Activated T-cell treated with anti-CD3 and anti-CD28 coated beads, Interleukin-2, amount 50 U/mL, for 24 hours (primary cell): ENCODE results near the gene RIPK1.
"Not testable (repeated sequence)": the region's sequence is repeated elsewhere in the genome, so short reads cannot be mapped to it uniquely, and the experiment has no call there.

Experiments used
- DNase-seq: peaks from one replicate; pipeline ENCODE4 v3.0.0-alpha.2; 2020
- H3K27ac Mint-ChIP-seq: 2 replicates; pipeline ENCODE4 v1.8.0; 2020; ENCODE audit warnings: mild to moderate bottlenecking, mixed read lengths
- H3K27me3 Mint-ChIP-seq: 2 replicates; pipeline ENCODE4 v1.8.0; 2020; ENCODE audit warnings: mixed read lengths
- H3K36me3 Mint-ChIP-seq: 2 replicates; pipeline ENCODE4 v1.8.0; 2020; ENCODE audit warnings: low read depth, mixed read lengths
- H3K4me1 Mint-ChIP-seq: 2 replicates; pipeline ENCODE4 v1.8.0; 2020; ENCODE audit warnings: low read depth, mixed read lengths
- H3K4me3 Mint-ChIP-seq: 2 replicates; pipeline ENCODE4 v1.8.0; 2020; ENCODE audit warnings: mild to moderate bottlenecking, moderate library complexity, mixed read lengths
- H3K9me3 Mint-ChIP-seq: 2 replicates; pipeline ENCODE4 v1.8.0; 2020; ENCODE audit warnings: mixed read lengths

The RIPK1 gene

DNA sequence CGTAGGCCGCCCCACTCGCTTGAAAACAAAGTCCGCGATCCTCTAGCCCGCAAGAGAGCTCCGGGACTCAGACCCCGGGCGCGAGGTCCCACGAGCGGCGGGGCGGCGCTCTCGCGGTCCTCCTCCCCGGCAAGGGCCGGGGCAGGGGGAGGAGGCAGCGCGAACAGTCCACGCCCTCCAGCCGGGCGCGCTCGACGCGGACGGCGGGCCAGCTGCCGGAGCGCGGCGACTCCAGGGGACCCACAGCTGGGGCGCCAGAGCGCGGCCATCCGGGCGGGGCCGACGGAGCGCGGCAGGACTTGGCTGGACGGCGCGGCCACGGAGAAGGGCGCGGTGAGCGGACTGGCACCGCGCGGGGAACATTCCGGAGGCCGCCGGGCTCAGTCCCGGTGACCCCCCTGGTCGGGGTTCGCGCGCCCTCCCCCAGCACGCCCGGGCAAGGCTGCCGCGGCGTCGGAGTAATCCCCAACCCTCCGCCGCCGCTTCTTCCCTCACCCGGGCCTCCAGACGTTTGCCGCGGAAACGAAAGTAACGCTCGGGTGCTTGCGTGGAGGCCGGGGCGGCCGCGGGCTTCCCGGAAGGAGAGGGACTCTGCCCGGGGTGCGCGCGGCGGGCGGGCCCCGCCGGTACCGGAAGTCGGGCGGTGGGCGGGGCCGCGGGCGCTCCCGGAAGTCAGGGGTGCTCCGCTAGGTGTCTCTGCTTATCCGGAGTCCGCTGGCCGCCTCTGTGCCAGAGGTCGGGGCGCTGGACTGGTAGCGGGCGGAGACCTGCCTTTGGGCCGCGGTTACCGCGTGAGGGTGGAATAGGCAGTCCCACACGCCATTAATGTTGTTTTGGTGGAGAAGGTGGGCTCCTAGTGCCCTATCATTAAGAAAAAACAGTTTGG lies at the start of gene RIPK1:
RIPK1 (plus strand) TSS at position 166 of the 886 bp plus-strand sequence. CDS start 8,330 bp downstream, outside the sequence.
- Mint-ChIP-seq H3K4me1 (peaks cover 64% of the 10 kb centered on the region), H3K4me3 (peak within 1 kb of the TSS; percentile 94), H3K36me3 (peaks cover 45% of the 10 kb centered on the region), H3K27me3 (no peaks in the 10 kb centered on the region), H3K9me3 (no peaks in the 10 kb centered on the region), H3K27ac (peak within 1 kb of the TSS; percentile 98)
- DNase-seq = peak; percentile 96

DNA sequence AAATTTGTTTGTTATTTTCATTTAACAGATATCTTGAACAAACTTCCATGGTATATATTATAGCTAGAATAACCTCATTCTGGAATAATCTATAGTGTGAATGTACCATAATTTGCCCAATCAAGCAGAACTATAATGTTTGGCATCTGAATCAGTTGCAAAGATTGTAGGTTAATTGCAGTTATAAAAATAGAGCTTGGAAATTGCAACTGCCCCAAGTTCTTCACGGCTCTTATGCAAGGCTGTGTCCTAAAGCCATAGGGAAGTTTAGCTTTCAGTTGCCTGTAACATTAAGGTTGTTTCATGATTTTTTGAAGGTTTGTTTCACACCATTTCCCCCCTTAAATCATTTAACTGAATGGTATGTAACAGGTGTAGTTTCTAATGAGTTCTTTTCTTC lies 49.2 kb upstream of the RIPK1 start:
- Mint-ChIP-seq H3K9me3 (no peaks in the 10 kb centered on the region), H3K27me3 (no peaks in the 10 kb centered on the region), H3K4me1 (peaks cover 41% of the 10 kb centered on the region), H3K4me3 (no peak overlapping the region), H3K36me3 (peaks cover 82% of the 10 kb centered on the region), H3K27ac (no peak overlapping the region)
- no peak for DNase-seq

DNA sequence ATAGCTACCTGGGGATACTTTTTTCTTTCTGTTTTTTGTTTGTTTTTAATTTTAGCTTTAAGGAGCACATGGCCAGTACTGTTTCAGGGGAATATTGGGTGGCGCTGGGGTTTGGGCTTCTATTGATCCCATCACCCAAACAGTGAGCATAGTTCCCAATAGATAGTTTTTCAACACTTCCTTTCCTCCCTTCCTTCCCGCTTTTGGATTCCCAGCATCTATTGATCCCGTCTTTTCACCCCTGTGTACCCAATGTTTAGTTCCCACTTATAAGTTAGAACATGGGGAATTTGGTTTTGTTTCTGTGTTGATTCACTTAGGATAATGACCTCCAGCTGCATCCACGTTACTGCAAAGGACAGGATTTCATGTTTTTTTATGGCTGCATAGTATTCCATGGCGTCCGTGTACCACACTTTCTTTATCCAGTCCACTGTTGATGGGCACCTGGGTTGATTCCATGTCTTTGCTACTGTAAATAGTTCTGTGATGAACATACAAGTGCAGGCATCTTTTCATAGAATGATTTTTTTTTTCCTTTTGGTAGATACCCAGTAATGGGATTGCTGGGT lies 48.5 kb upstream of the RIPK1 start:
- Mint-ChIP-seq H3K27ac (no peak overlapping the region), H3K4me1 (peaks cover 48% of the 10 kb centered on the region), H3K36me3 (peaks cover 75% of the 10 kb centered on the region), H3K27me3 (no peaks in the 10 kb centered on the region), H3K4me3 (no peak overlapping the region), H3K9me3 (no peaks in the 10 kb centered on the region)
- DNase-seq = no peak

DNA sequence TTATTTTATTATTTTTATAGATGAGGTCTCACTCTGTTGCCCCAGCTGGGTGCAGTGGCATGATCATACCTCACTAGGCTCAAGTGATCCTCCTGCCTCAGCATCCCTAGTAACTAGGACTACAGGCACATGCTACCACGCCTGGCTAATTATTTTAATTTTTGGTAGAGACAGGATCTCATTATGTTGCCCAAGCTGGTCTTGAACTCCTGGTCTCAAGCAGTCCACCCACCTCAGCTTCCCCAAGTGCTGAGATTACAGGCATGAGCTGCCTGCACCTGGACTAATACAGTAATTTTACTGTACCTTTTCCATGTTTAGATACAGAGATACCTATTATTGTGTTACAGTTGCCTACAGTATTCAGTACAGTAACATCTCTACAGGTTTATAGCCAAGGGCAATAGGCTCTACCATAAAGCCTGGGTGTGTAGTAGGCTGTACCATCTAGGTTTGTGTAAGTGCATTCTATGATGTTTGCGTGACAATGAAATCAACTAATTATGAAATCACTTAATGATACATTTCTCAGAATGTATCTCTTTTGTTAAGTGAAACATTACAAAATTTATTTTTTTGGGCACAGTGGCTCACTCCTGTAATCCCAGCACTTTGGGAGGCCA lies 47.2 kb upstream of the RIPK1 start:
- H3K9me3 Mint-ChIP-seq, H3K27me3 Mint-ChIP-seq, DNase-seq, H3K27ac Mint-ChIP-seq: not testable (repeated sequence)
- peaks cover 62% of the 10 kb centered on the region for H3K36me3 Mint-ChIP-seq
- peaks cover 59% of the 10 kb centered on the region for H3K4me1 Mint-ChIP-seq
- peak overlapping the region; percentile 86 for H3K4me3 Mint-ChIP-seq

DNA sequence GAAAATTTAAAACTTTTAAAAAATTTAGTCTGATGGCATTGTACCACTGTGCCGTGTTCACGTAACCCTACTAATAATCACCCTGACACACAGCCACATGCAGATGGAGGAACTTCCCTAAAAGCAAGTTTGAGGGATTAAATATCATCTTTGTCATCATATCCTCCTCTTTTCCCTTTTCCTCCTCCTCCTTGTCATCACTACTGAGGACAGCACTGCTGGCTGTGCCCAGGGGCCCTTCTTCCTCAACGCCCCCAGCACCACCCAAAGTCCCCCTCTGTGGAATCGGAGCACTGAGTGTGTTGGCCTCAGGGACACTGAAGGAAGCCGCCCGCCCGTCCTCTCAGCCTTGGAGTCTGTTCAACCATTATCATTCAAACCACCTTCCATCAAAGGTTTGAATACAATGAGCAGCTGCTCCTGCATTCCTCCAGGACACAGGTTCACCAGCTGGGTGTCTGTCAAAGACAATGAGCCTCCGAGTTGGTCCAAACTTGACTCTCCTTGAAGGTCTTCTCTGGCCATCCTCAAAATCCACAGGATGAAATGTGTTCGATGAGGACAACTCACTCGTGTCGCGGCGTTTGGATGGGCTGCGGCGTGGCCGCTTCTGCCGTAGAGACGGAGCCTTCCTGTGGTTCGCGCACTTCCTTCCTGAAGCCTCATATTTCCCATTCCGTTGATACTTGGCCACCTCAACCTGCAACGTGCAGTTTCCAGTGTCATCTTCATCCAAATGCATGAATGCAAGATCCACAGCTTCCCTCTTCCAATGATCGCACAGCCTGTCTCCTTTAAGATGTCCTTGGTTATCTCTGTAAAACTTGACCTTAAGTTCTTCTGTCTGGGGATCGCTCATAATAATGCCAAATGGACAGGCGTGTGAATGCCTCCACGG lies 45.3 kb upstream of the RIPK1 start:
- Mint-ChIP-seq H3K9me3 (no peaks in the 10 kb centered on the region), H3K27me3 (no peaks in the 10 kb centered on the region), H3K27ac (peak overlapping the region; percentile 97), H3K36me3 (peaks cover 48% of the 10 kb centered on the region), H3K4me3 (peak overlapping the region; percentile 86), H3K4me1 (peaks cover 74% of the 10 kb centered on the region)
- peak; percentile 69 for DNase-seq

DNA sequence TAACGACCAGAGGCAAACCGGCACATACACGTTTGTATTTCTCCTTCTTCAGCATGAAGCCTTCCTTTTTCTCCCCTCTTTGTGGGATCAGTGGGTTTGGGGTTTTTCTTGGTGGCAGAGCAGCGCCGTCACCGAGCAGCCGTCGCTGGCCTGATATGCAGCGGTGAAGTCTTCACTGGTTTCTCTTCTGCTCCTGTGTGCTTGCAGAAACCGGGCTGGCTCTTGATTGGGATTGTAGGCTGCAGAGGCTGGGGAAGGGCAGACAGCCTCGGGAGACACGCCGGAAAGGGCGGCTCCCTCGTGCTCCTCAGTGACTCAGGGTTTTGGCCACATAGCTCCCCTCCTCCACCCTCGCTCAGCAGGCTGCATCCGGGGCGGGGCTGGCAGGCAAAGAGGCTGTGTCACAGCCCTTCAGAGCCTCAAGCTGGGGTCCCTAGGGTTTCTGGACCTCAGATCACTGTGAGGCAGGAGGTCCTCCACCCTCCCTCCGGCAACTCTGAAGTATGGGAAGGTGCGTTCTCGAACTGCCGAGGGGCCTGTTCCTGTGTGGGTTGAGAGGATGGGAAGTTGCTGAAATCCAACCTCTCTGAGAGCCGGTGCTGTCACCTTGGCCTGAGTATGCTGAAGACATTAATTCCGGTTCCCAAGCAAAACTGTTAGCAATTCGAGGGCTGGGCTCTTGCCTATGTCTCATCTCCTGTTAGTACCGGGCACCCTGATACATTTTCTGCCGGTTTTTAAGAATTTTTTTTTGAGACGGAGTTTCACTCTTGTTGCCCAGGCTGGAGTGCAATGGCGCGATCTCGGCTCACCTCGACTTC lies 44.4 kb upstream of the RIPK1 start:
- H3K4me1 Mint-ChIP-seq = peaks cover 78% of the 10 kb centered on the region
- no peaks in the 10 kb centered on the region for H3K9me3 Mint-ChIP-seq

DNA sequence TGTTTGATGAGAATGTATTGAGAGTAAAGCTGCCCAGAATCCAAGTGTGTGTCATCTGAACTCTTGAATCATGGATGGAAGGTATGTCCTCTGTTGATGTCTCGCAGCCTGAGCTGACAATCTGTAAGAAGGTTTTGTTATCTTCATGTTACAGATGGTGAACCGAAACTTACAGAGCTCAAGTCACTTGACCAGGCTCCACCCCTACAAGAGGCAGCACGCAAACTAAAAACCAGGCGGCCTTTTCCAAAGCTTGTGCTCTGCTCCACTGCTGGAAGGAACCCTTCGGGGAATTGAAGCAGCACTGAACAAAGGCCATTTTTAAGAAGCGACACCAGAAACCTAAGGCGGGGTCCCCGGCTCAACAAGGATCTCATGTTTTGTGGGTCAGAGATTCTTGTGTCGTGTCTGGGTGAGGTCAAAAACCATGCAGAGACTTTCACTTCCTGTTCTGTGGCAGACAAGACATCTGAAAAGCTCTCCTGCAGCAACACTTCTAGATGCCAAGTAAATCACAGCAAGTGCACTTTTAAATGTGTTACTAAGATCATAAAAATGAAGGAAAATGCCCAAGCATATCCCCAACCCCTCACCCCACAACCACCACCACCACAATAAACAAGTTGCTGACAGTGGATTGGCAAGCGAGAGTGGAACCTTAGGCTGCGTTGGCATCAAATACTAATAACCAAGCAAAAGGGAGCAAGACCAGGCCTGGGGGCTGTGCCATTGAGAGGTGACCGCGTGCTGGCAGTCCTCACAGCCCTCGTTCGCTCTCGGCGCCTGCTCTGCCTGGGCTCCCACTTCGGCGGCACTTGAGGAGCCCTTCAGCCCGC lies 41.3 kb upstream of the RIPK1 start:
- Mint-ChIP-seq H3K27me3 (no peaks in the 10 kb centered on the region), H3K4me3 (peak overlapping the region; percentile 52), H3K27ac (peak overlapping the region; percentile 83), H3K4me1 (peaks cover 56% of the 10 kb centered on the region), H3K36me3 (peaks cover 16% of the 10 kb centered on the region), H3K9me3 (no peaks in the 10 kb centered on the region)
- DNase-seq = peak; percentile 56

More for the DNA sequence above, 44.4 kb upstream of the RIPK1 start:
- H3K4me3 Mint-ChIP-seq = peak overlapping the region; percentile 86
- H3K36me3 Mint-ChIP-seq = peaks cover 42% of the 10 kb centered on the region
- peak; percentile 92 for DNase-seq
- H3K27me3 Mint-ChIP-seq = no peaks in the 10 kb centered on the region
- peak overlapping the region; percentile 97 for H3K27ac Mint-ChIP-seq

DNA sequence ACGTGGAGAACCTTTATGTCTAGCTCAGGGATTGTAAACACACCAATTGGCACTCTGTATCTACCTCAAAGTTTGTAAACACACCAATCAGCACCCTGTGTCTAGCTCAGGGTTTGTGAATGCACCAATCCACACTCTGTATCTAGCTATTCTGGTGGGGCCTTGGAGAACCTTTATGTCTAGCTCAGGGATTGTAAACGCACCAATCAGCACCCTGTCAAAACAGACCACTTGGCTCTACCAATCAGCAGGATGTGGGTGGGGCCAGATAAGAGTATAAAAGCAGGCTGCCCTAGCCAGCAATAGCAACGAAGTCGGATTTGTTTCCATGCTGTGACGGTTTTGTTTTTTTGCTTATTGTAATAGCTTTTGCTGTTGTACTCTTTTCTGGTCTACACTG lies 40.1 kb upstream of the RIPK1 start:
- not testable (repeated sequence) for H3K4me3 Mint-ChIP-seq, H3K9me3 Mint-ChIP-seq, H3K36me3 Mint-ChIP-seq, H3K27me3 Mint-ChIP-seq, DNase-seq
- peak overlapping the region; percentile 53 for H3K27ac Mint-ChIP-seq
- H3K4me1 Mint-ChIP-seq = peaks cover 49% of the 10 kb centered on the region

DNA sequence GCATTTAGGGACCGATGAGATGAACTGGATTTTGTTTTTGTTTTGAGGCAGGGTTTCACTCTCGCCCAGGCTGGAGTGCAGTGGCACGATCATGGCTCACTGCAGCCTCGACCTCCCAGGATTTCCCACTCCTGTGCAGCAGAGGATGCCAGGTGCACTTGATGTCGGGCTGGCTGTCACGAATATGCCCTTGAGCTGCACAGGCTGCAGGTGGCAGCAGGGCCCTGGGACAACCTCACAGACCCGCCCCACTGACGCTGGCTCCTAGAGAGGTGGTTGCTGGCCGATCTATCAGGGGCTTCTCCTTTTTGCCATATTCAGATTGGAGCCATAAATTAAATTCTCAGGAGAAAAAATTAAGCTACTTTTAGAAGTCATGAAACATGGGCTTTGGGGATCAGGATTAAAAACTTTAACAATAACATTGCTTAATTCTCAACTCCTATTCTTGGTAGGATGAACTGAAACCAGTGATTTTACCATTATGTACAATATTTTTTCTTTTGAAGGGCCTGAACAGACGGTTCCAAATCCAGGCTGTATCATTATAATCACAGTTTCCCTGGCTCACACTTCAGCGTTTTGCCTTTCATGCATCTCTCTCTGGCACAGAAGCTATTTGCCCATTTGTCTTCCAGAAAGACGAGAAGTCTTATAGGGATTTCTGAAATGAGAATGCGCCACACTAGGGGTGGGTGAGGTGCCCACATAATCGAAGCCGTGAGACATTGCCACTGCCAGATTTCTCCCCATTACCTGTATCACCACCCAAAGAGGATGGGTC lies 36.2 kb upstream of the RIPK1 start:
- H3K27ac Mint-ChIP-seq = no peak overlapping the region
- DNase-seq = no peak
- peaks cover 13% of the 10 kb centered on the region for H3K4me1 Mint-ChIP-seq
- no peaks in the 10 kb centered on the region for H3K27me3 Mint-ChIP-seq
- no peak overlapping the region for H3K4me3 Mint-ChIP-seq
- H3K36me3 Mint-ChIP-seq = no peaks in the 10 kb centered on the region
- no peaks in the 10 kb centered on the region for H3K9me3 Mint-ChIP-seq

DNA sequence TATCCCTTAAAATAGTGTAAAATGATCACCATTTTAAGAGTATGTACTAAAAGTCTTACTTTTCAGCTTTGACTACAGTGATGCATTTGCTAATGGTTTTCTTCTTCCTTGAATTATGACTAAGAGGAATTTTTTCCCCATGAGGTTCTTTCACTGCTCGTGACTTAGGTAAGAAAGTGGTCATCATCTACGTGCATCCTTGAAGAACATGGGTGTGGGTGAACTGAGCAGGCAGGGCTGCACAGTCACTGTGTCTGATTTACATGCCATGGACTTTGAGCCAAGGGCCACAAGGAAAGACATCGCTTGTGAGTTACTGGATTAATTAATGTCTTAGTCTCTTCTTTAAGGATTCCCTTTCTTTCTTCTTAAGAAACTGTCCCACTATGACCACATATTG lies 35.3 kb upstream of the RIPK1 start:
- Mint-ChIP-seq H3K9me3 (no peaks in the 10 kb centered on the region), H3K4me3 (no peak overlapping the region), H3K27me3 (no peaks in the 10 kb centered on the region), H3K4me1 (peaks cover 7% of the 10 kb centered on the region), H3K36me3 (no peaks in the 10 kb centered on the region), H3K27ac (no peak overlapping the region)
- DNase-seq = no peak

DNA sequence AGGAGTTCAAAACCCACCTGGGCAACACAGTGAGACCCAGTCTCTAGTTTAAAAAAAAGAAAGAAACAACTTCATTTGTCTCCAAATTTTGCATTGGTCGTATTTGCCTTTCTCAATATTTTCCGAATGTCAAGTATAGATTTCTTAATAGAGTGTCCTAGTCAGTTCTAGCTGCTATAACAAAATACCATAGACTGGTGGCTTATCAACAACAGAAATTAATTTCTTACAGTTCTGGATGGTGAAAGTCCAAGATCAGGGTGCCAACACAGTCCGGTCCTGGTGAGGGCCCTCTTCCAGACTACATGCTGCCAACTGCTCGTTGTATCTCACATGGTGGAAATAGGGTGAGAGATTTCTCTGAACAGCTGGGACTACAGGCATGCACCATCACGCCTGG lies 34.6 kb upstream of the RIPK1 start:
- H3K4me1 Mint-ChIP-seq = peaks cover under 1% of the 10 kb centered on the region
- DNase-seq = no peak
- no peaks in the 10 kb centered on the region for H3K36me3 Mint-ChIP-seq
- no peaks in the 10 kb centered on the region for H3K9me3 Mint-ChIP-seq
- no peak overlapping the region for H3K27ac Mint-ChIP-seq
- no peak overlapping the region for H3K4me3 Mint-ChIP-seq
- H3K27me3 Mint-ChIP-seq = no peaks in the 10 kb centered on the region

DNA sequence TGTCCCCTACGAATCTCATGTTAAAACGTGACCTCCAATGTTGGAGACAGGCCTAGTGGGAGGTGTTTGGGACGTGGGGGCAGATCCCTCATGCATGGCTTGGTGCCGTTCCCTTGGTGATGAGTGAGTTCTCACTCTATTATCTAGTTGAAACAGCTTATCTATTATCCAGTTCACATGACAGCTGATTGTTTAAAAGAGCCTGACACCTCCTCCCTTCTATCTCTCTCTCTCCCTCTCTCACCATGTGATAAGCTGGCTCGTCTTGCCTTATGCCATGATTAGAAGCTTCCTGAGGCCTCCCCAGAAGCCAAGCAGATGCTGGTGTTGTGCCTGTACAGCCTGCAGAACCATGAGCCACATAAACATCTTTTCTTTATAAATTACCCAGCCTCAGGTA lies 32.9 kb upstream of the RIPK1 start:
- H3K36me3 Mint-ChIP-seq = no peaks in the 10 kb centered on the region

More for the DNA sequence above, 32.9 kb upstream of the RIPK1 start:
- no peak overlapping the region for H3K27ac Mint-ChIP-seq
- no peaks in the 10 kb centered on the region for H3K27me3 Mint-ChIP-seq
- DNase-seq = no peak
- no peaks in the 10 kb centered on the region for H3K9me3 Mint-ChIP-seq
- H3K4me1 Mint-ChIP-seq = no peaks in the 10 kb centered on the region
- H3K4me3 Mint-ChIP-seq = no peak overlapping the region
